Heart left ventricle (tissue), 16 donors: ENCODE data around the gene EIF2S2. TPM values are rescaled to one million over a fixed set of nuclear protein-coding genes. Genes with fewer than 3 reads are reported as not detected.
A peak's percentile ranks its signal among the peaks of the same experiment; 100 is the strongest.

Experiments
- ATAC-seq, 4 donors: fragments of 200-7000 bp; cut with Tn5 transposase; one replicate each; pipeline ENCODE4 v1.9.1; 2020 to 2022; ENCODE audit warnings: moderate library complexity in 4 of 4, mild to moderate bottlenecking in 3 of 4, moderate number of reproducible peaks in 1 of 4
- DNase-seq, 5 donors: peaks; one replicate each; pipeline ENCODE4 v3.0.0-alpha.2; 2020
- H3K27ac ChIP-seq, 12 donors: fragments of 200-600 bp; sonication (generic) in 4 of 12; one replicate each; pipeline versions ENCODE4 v1.5.0 to v1.8.0; 2016 to 2022; ENCODE audit warnings: mild to moderate bottlenecking in 2 of 12
- H3K27me3 ChIP-seq, 9 donors: fragments of 200-600 bp; sonication (generic) in 2 of 9; one replicate each; pipeline versions ENCODE4 v1.5.1 to v1.8.0; 2016 to 2022; ENCODE audit warnings: mild to moderate bottlenecking in 3 of 9
- H3K36me3 ChIP-seq, 9 donors: fragments of 200-600 bp; sonication (generic) in 2 of 9; one replicate each; pipeline versions ENCODE4 v1.5.0 to v1.8.0; 2018 to 2022; ENCODE audit warnings: mild to moderate bottlenecking in 2 of 9
- H3K4me1 ChIP-seq, 12 donors: fragments of 200-600 bp; sonication (generic) in 4 of 12; one replicate each; pipeline versions ENCODE4 v1.5.0 to v1.8.0; 2016 to 2022; ENCODE audit warnings: mild to moderate bottlenecking in 3 of 12
- H3K4me3 ChIP-seq, 12 donors: fragments of 200-600 bp; sonication (generic) in 4 of 12; one replicate each; pipeline versions ENCODE4 v1.5.0 to v1.8.0; 2017 to 2022; ENCODE audit warnings: mild to moderate bottlenecking in 9 of 12, moderate library complexity in 4 of 12
- H3K9me3 ChIP-seq, 12 donors: fragments of 200-600 bp; sonication (generic) in 4 of 12; one replicate each; pipeline versions ENCODE4 v1.5.0 to v1.8.0; 2016 to 2022; ENCODE audit warnings: mild to moderate bottlenecking in 1 of 12
- CTCF ChIP-seq, 12 donors: fragments of 200-600 bp; sonication (generic) in 4 of 12; IDR thresholded peaks; one replicate each; pipeline versions ENCODE4 v1.5.0 to v1.8.0; 2018 to 2022; ENCODE audit warnings: antibody characterized with exemption in 12 of 12, mild to moderate bottlenecking in 5 of 12
- POLR2A ChIP-seq, 2 donors: fragments of 450-650 bp; IDR thresholded peaks; one replicate each; pipeline ENCODE4 v1.6.1; 2017; ENCODE audit warnings: antibody characterized with exemption in 2 of 2, mild to moderate bottlenecking in 2 of 2, moderate library complexity in 2 of 2
- WGBS, 4 donors: extraction: QIAGEN DNeasy Blood & Tissue Kit in 2 of 4; methylation state at CpG; one replicate each; pipeline versions ENCODE4 v1.1.5 to v1.1.7; 2013 to 2018; 5-methylcytosine and 5-hydroxymethylcytosine counted together
- intact Hi-C, 10 donors: fragments of 100-400 bp; cut with DNase I; formaldehyde crosslinking; loops; one replicate each; pipeline versions ENCODE4 v1.11.1 to v1.14.2; 2022
- polyA plus RNA-seq, 2 donors: library from polyadenylated mRNA; stranded (reverse); fragments of 200-250 nt; gene quantifications; one replicate each; pipeline ENCODE4 v1.2.3, GENCODE V29; 2013
- total RNA-seq, 9 donors: library from RNA; depleted of rRNA in 2 of 9; stranded (reverse); fragments of >200 nt in 2 of 9; fragmentation: NEBNext Ultra II Directional in 3 of 9; extraction: Animal tissue kit (Norgen Biotek cat#: 25700) in 3 of 9; gene quantifications; one replicate each; pipeline versions ENCODE4 v1.1.0 to v1.2.4, GENCODE V29; 2016 to 2023
- donor health status: ischemic (EF 13 %, LVEDD 7.1; RV severe dilation, severe dysfunction).
- donor health status: healthy with polysubstance abuse.
- donor health status: DM: no; HTN: yes; CAD: no.
- donor health status: DM: no; HTN: no; CAD: no.
- donor health status: ischemic (EF 25% LVEDD 6.9; RV normal size, moderate dysfunction).
- donor health status: ischemic (EF 25% LVEDD 5.7; RV mildly dilated, moderate dysfunction).
- donor health status: healthy.
- donor health status: DM: yes; HTN: yes; CAD: no.
- donor health status: ischemic (EF 35%, LVEDD 5.7; RV mildly dilated, moderate dysfunction).
- donor health status: nonischemic (EF 11% LVEDD 7.7; RV severe dilation, severe dysfunction).
- donor health status: DM: yes; HTN: yes; CAD: no.
- donor health status: PGD.
- donor health status: ischemic (EF 29% LVEDD 5.4; RV normal size, mild dysfunction).
- donor health status: nonischemic (EF 23%, LVEDD 6.1; RV moderate dilation, normal function).

EIF2S2 gene
- total and polyA plus RNA-seq, 11 donors: 25.8 to 81.7 (median 40.9) TPM

GRCh38 chr20:34112600-34113101 lies 608 bp upstream of the EIF2S2 start:
- TF ChIP-seq CTCF (IDR thresholded peaks at IDR 0.05): no peak
- no peak for TF ChIP-seq POLR2A (IDR thresholded peaks at IDR 0.05)

GRCh38 chr20:34110745-34111641 lies 1.1 kb downstream of the EIF2S2 start:
- TF ChIP-seq POLR2A (IDR thresholded peaks at IDR 0.05): no peak
- TF ChIP-seq CTCF (IDR thresholded peaks at IDR 0.05): no peak
- H3K27me3 ChIP-seq: no peaks in the 10 kb centered on the region
- intact Hi-C loops: loop anchor here in 1 of 10 donors (5.0 kb wide), 1 partner anchor 119 kb away; the partner anchor contains the start of gene RALY
- H3K36me3 ChIP-seq: peaks cover 0 to 23% (median 14%) of the 10 kb centered on the region in 9 donors
- no peaks in the 10 kb centered on the region for H3K9me3 ChIP-seq
- H3K4me1 ChIP-seq: peaks cover 3 to 59% (median 36%) of the 10 kb centered on the region in 12 donors
- ATAC-seq: peak in 1 of 4 donors; percentile 6
- WGBS, 4 donors: 5 to 8% (median 6%) methylated on average over 22 of the region's 22 CpGs
- H3K4me3 ChIP-seq: peak overlapping the region; percentile 63 to 99 (median 86)
- DNase-seq: peak in 1 of 5 donors; percentile 15
- H3K27ac ChIP-seq: peak overlapping the region; percentile 64 to 98 (median 96)

More at GRCh38 chr20:34112600-34113101, 608 bp upstream of the EIF2S2 start:
- Histone ChIP-seq H3K9me3 (no peaks in the 10 kb centered on the region), H3K27ac (peak overlapping the region; percentile 49 to 98 (median 94)), H3K27me3 (no peaks in the 10 kb centered on the region), H3K4me1 (peaks cover 2 to 44% (median 28%) of the 10 kb centered on the region in 12 donors), H3K36me3 (peaks cover 0 to 18% (median 14%) of the 10 kb centered on the region in 9 donors), H3K4me3 (peak overlapping the region; percentile 37 to 99 (median 86))
- peak in 4 of 5 donors; percentile 12 to 50 (median 38) for DNase-seq
- intact Hi-C loops: loop anchor here in 2 of 10 donors (1.0 to 5.0 kb wide), 3 partner anchors 119 to 301 kb away; partner anchors contain the start of genes RALY (in 2 of the 2) and CHMP4B (in 1 of the 2)
- 0 to 4% (median 1%) methylated on average over 14 to 18 of the region's 18 CpGs for WGBS, 4 donors
- ATAC-seq: peak in 3 of 4 donors; percentile 1 to 4 (median 2)

- no peaks in the 10 kb centered on the region for H3K9me3 ChIP-seq
- H3K4me1 ChIP-seq: peaks cover 3 to 67% (median 38%) of the 10 kb centered on the region in 12 donors
- TF ChIP-seq CTCF (IDR thresholded peaks at IDR 0.05) (no peak), POLR2A (IDR thresholded peaks at IDR 0.05) (no peak)
- H3K4me3 ChIP-seq: peak overlapping the region in 10 of 12 donors; percentile 63 to 99 (median 88)
- no peaks in the 10 kb centered on the region for H3K27me3 ChIP-seq
- peaks cover 0 to 29% (median 17%) of the 10 kb centered on the region in 9 donors for H3K36me3 ChIP-seq
- peak overlapping the region in 3 of 12 donors; percentile 94 to 97 (median 97) for H3K27ac ChIP-seq
- 72 to 85% (median 79%) methylated on average over 10 of the region's 10 CpGs for WGBS, 4 donors
- intact Hi-C loops: loop anchor here in 1 of 10 donors (5.0 kb wide), 1 partner anchor 118 kb away; the partner anchor contains the start of gene RALY
- DNase-seq: no peak
- no peak for ATAC-seq
Measured at GRCh38 chr20:34110025-34110744, 1.9 kb downstream of the EIF2S2 start.
